ENCODE results near the gene TMEM81.

The TMEM81 gene

GRCh38 chr1:205084360-205084759 is at the start of gene TMEM81:
Gene TMEM81, minus strand, starts transcription at chr1:205084460. Its CDS starts 140 bp downstream, at chr1:205084320.
- no peak for DNase-seq

GRCh38 chr1:205133287-205133686 is 49.0 kb upstream of the TMEM81 start:
- no peak for DNase-seq

- no peak for DNase-seq
Measured at GRCh38 chr1:205129447-205130029, 45.3 kb upstream of the TMEM81 start.

GRCh38 chr1:205128050-205128449 is 43.8 kb upstream of the TMEM81 start:
- no peak for DNase-seq

- no peak for DNase-seq
Measured at GRCh38 chr1:205127646-205128045, 43.4 kb upstream of the TMEM81 start.

- DNase-seq: no peak
Measured at GRCh38 chr1:205124726-205125125, 40.5 kb upstream of the TMEM81 start.

- DNase-seq: no peak
Measured at GRCh38 chr1:205122489-205122882, 38.2 kb upstream of the TMEM81 start.

GRCh38 chr1:205121660-205122488 is 37.6 kb upstream of the TMEM81 start, which contains the start of gene RBBP5:
Gene RBBP5, minus strand, starts transcription at chr1:205121978. Its CDS starts 105 bp downstream, at chr1:205121873.
- peak; percentile 95 for DNase-seq

GRCh38 chr1:205118752-205119151 is 34.5 kb upstream of the TMEM81 start:
- DNase-seq: no peak

- DNase-seq: no peak
Measured at GRCh38 chr1:205111354-205111753, 27.1 kb upstream of the TMEM81 start.

- DNase-seq: no peak
Measured at GRCh38 chr1:205109711-205110110, 25.5 kb upstream of the TMEM81 start.

GRCh38 chr1:205109269-205109668 is 25.0 kb upstream of the TMEM81 start:
- DNase-seq: no peak

- DNase-seq: no peak
Measured at GRCh38 chr1:205108464-205108863, 24.2 kb upstream of the TMEM81 start.

- no peak for DNase-seq
Measured at GRCh38 chr1:205107327-205107726, 23.1 kb upstream of the TMEM81 start.

- DNase-seq: no peak
Measured at GRCh38 chr1:205102404-205102803, 18.1 kb upstream of the TMEM81 start.

GRCh38 chr1:205098242-205098641 is 14.0 kb upstream of the TMEM81 start:
- DNase-seq: no peak

- no peak for DNase-seq
Measured at GRCh38 chr1:205095422-205095821, 11.2 kb upstream of the TMEM81 start.

GRCh38 chr1:205091043-205091740 is 6.9 kb upstream of the TMEM81 start:
- DNase-seq: no peak

GRCh38 chr1:205088341-205088740 is 4.1 kb upstream of the TMEM81 start:
- DNase-seq: no peak

- DNase-seq: no peak
Measured at GRCh38 chr1:205082431-205082830, 1.8 kb downstream of the TMEM81 start.

- no peak for DNase-seq
Measured at GRCh38 chr1:205077934-205078311, 6.3 kb downstream of the TMEM81 start.

GRCh38 chr1:205077158-205077933 is 6.9 kb downstream of the TMEM81 start:
- DNase-seq: no peak

GRCh38 chr1:205076245-205076761 is 8.0 kb downstream of the TMEM81 start:
- DNase-seq: no peak

Measured in CD4-positive, alpha-beta T cell treated with Interleukin-17A for 4 hours (primary cell).